ENCODE results near the gene HDAC11.

The HDAC11 gene

GRCh38 chr3:13507570-13508339 lies 27.6 kb downstream of the HDAC11 start:
- Histone ChIP-seq H3K4me3 (ENCODE audit: low read length) (no peak overlapping the region), H3K9me3 (replicated peaks; ENCODE audit: insufficient read depth, low read length) (no peaks in the 10 kb centered on the region), H3K4me2 (ENCODE audit: low read depth, low read length) (no peak overlapping the region), H3K27me3 (replicated peaks; ENCODE audit: insufficient read depth, low read length) (peaks cover 49% of the 10 kb centered on the region), H4K20me1 (ENCODE audit: insufficient read depth, low read length) (no peaks in the 10 kb centered on the region), H3K27ac (ENCODE audit: low read length) (no peak overlapping the region), H3K9ac (ENCODE audit: low read length) (no peak overlapping the region), H3K36me3 (replicated peaks; ENCODE audit: insufficient read depth, low read length) (no peaks in the 10 kb centered on the region), H3K79me2 (ENCODE audit: low read length) (no peaks in the 10 kb centered on the region), H2AFZ (ENCODE audit: low read length) (no peak overlapping the region), H3F3A (ENCODE audit: insufficient read depth, low read length) (no peaks in the 10 kb centered on the region), H3K4me1 (ENCODE audit: low read length) (no peaks in the 10 kb centered on the region), H3K9me2 (replicated peaks; ENCODE audit: insufficient read depth, low read length) (no peaks in the 10 kb centered on the region)
- DNase-seq, result no peak
- TF ChIP-seq EZH2phosphoT487 (IDR thresholded peaks at IDR 0.05; ENCODE audit: low read length) (no peak), EZH2 (optimal IDR thresholded peaks at IDR 0.05; ENCODE audit: low read depth, low read length) (no peak)
- TF ChIP-seq, protein P1, sequence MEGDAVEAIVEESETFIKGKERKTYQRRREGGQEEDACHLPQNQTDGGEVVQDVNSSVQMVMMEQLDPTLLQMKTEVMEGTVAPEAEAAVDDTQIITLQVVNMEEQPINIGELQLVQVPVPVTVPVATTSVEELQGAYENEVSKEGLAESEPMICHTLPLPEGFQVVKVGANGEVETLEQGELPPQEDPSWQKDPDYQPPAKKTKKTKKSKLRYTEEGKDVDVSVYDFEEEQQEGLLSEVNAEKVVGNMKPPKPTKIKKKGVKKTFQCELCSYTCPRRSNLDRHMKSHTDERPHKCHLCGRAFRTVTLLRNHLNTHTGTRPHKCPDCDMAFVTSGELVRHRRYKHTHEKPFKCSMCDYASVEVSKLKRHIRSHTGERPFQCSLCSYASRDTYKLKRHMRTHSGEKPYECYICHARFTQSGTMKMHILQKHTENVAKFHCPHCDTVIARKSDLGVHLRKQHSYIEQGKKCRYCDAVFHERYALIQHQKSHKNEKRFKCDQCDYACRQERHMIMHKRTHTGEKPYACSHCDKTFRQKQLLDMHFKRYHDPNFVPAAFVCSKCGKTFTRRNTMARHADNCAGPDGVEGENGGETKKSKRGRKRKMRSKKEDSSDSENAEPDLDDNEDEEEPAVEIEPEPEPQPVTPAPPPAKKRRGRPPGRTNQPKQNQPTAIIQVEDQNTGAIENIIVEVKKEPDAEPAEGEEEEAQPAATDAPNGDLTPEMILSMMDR (IDR thresholded peaks at IDR 0.05; ENCODE audit: low read length), result no peak

GRCh38 chr3:13508496-13508895 lies 28.4 kb downstream of the HDAC11 start:
- TF ChIP-seq, protein P1 (IDR thresholded peaks at IDR 0.05; ENCODE audit: low read length), result no peak
- TF ChIP-seq EZH2phosphoT487 (IDR thresholded peaks at IDR 0.05; ENCODE audit: low read length) (no peak), EZH2 (optimal IDR thresholded peaks at IDR 0.05; ENCODE audit: low read depth, low read length) (no peak)
- H4K20me1 ChIP-seq (ENCODE audit: insufficient read depth, low read length), result no peaks in the 10 kb centered on the region
- no peak overlapping the region for H3K27ac ChIP-seq (ENCODE audit: low read length)
- H3F3A ChIP-seq (ENCODE audit: insufficient read depth, low read length), result no peaks in the 10 kb centered on the region
- H3K79me2 ChIP-seq (ENCODE audit: low read length), result no peaks in the 10 kb centered on the region
- H3K4me1 ChIP-seq (ENCODE audit: low read length), result no peaks in the 10 kb centered on the region
- H3K9me3 ChIP-seq (replicated peaks; ENCODE audit: insufficient read depth, low read length), result no peaks in the 10 kb centered on the region
- peaks cover 50% of the 10 kb centered on the region for H3K27me3 ChIP-seq (replicated peaks; ENCODE audit: insufficient read depth, low read length)
- no peaks in the 10 kb centered on the region for H3K36me3 ChIP-seq (replicated peaks; ENCODE audit: insufficient read depth, low read length)
- no peak overlapping the region for H3K4me2 ChIP-seq (ENCODE audit: low read depth, low read length)
- DNase-seq, result no peak
- no peak overlapping the region for H3K9ac ChIP-seq (ENCODE audit: low read length)
- no peaks in the 10 kb centered on the region for H3K9me2 ChIP-seq (replicated peaks; ENCODE audit: insufficient read depth, low read length)
- no peak overlapping the region for H2AFZ ChIP-seq (ENCODE audit: low read length)
- H3K4me3 ChIP-seq (ENCODE audit: low read length), result no peak overlapping the region

DNA sequence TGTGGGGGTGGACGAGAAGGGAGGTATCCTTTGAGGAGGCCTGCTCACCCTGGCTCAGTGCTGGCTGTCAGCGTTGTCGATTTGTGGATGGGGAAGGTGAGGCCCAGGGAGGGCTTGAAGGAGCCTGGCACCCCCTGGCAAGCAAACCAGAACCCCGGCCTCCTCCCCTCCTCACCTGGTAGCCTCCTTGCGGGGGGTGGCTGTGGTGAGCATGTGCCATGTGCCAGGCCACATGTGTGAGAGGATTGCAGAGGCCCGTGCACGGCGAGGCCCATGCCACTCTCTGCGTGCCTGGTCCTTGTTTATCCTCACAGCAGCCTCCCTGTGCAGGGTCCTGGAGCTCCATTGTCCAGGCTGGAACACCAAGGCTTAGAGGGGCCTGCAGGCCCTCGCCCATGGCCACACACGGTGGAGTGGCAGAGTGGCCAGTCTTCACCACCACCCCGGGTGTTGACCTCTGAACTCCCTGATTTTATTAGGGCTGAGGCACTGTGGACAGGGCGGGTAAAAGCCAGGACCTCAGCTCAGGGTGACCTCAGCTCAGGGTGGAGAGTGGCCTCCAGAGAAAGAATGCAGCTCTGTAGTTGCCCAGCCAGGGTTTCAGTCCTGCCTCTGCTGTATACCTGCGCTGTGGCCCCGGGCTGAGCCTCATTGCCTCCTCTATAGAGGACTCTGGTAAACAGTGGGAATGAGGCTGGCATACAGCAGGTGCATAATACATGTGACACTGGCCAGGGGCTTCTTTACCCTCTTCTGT lies 29.1 kb downstream of the HDAC11 start:
- H3K4me3 ChIP-seq (ENCODE audit: low read length), result no peak overlapping the region
- no peak for DNase-seq

More for the DNA sequence above, 29.1 kb downstream of the HDAC11 start:
- no peaks in the 10 kb centered on the region for H3K9me3 ChIP-seq (replicated peaks; ENCODE audit: insufficient read depth, low read length)
- H3K4me1 ChIP-seq (ENCODE audit: low read length), result no peaks in the 10 kb centered on the region
- no peak overlapping the region for H3K27ac ChIP-seq (ENCODE audit: low read length)
- no peaks in the 10 kb centered on the region for H3F3A ChIP-seq (ENCODE audit: insufficient read depth, low read length)
- H3K79me2 ChIP-seq (ENCODE audit: low read length), result no peaks in the 10 kb centered on the region
- H3K9me2 ChIP-seq (replicated peaks; ENCODE audit: insufficient read depth, low read length), result no peaks in the 10 kb centered on the region
- peaks cover 50% of the 10 kb centered on the region for H3K27me3 ChIP-seq (replicated peaks; ENCODE audit: insufficient read depth, low read length)
- H3K9ac ChIP-seq (ENCODE audit: low read length), result no peak overlapping the region
- no peak overlapping the region for H3K4me2 ChIP-seq (ENCODE audit: low read depth, low read length)
- H3K36me3 ChIP-seq (replicated peaks; ENCODE audit: insufficient read depth, low read length), result no peaks in the 10 kb centered on the region
- TF ChIP-seq EZH2phosphoT487 (IDR thresholded peaks at IDR 0.05; ENCODE audit: low read length) (no peak), EZH2 (optimal IDR thresholded peaks at IDR 0.05; ENCODE audit: low read depth, low read length) (no peak)
- TF ChIP-seq, protein P1 (IDR thresholded peaks at IDR 0.05; ENCODE audit: low read length), result no peak
- no peak overlapping the region for H2AFZ ChIP-seq (ENCODE audit: low read length)
- no peaks in the 10 kb centered on the region for H4K20me1 ChIP-seq (ENCODE audit: insufficient read depth, low read length)

All from MM.1S (cell line).